Measurements from ENCODE around the gene IRF1.

- TF ChIP-seq CTCF (IDR thresholded peaks at IDR 0.05 in 2 of 3, conservative IDR thresholded peaks at IDR 0.05 in 1 of 3; ENCODE audit: borderline replicate concordance in 1 of 3, insufficient read depth in 1 of 3, low read depth in 2 of 3, low read length in 2 of 3) = peak in 1 of 3 experiments; percentile 24; a peak in 1 of 6 replicates
- no peak for TF ChIP-seq TCF7L2 (IDR thresholded peaks at IDR 0.05; ENCODE audit: borderline replicate concordance, extremely low read depth, insufficient read depth, insufficient read length)
- TF ChIP-seq REST (IDR thresholded peaks at IDR 0.05; ENCODE audit: low read depth) = no peak
- TF ChIP-seq POLR2A (IDR thresholded peaks at IDR 0.05; ENCODE audit: borderline replicate concordance, extremely low read depth, insufficient read depth, insufficient read length) = no peak
- no peak for TF ChIP-seq CEBPB (IDR thresholded peaks at IDR 0.05; ENCODE audit: low read depth)
- TF ChIP-seq FOSL1 (IDR thresholded peaks at IDR 0.05; ENCODE audit: low read depth) = no peak
- no peak for TF ChIP-seq ZNF274 (IDR thresholded peaks at IDR 0.05; ENCODE audit: low read depth, low read length)
These were observed 13.4 kb downstream of the IRF1 start for GRCh38 chr5:132476876-132477781.

All from HCT116 (cell line).